Suprapubic skin (tissue), 4 donors: ENCODE measurements around the gene TNPO2.

Experiments used
- CTCF ChIP-seq, 2 donors: fragments of 200-600 bp in 1 of 2; fragments of 450-650 bp in 1 of 2; sonication (generic) in 1 of 2; IDR thresholded peaks; one replicate each; pipeline ENCODE4 v1.5.1; 2016 to 2019; ENCODE audit warnings: antibody characterized with exemption in 2 of 2, mild to moderate bottlenecking in 1 of 2, moderate library complexity in 1 of 2
- EP300 ChIP-seq: sonication (generic); formaldehyde crosslinking; IDR thresholded peaks from one replicate; pipeline ENCODE4 v1.6.1; 2017; ENCODE audit warnings: antibody characterized with exemption
- POLR2A ChIP-seq, 2 donors: fragments of 450-650 bp; IDR thresholded peaks; one replicate each; pipeline ENCODE4 v1.6.1; 2017; ENCODE audit warnings: antibody characterized with exemption in 2 of 2, mild to moderate bottlenecking in 2 of 2, moderate library complexity in 2 of 2
- POLR2AphosphoS5 ChIP-seq, 3 donors: sonication (generic); formaldehyde crosslinking; IDR thresholded peaks; one replicate each; pipeline ENCODE4 v1.6.1; 2017; ENCODE audit warnings: antibody characterized with exemption in 3 of 3

GRCh38 chr19:12687496-12688196, 36.1 kb downstream of the TNPO2 start, which contains the start of gene GNG14:
- TF ChIP-seq CTCF (IDR thresholded peaks at IDR 0.05) (no peak), EP300 (no peak), POLR2A (IDR thresholded peaks at IDR 0.05) (no peak), POLR2AphosphoS5 (IDR thresholded peaks at IDR 0.05) (no peak)
